HEK293T (cell line): ENCODE measurements around the gene CFAP410.
A peak's percentile ranks its signal among the peaks of the same experiment; 100 is the strongest.

Experiments
- CTCF ChIA-PET: fragments of 350-600 bp; formaldehyde crosslinking; extraction: SDS; loops from one replicate; lab custom pipeline; 2021; ENCODE audit warnings: antibody characterized with exemption, inconsistent platforms; lab: Yijun Ruan, JAX
- POLR2A ChIA-PET: fragments of 350-600 bp; formaldehyde crosslinking; extraction: SDS; loops from one replicate; lab custom pipeline; 2020; ENCODE audit warnings: antibody characterized with exemption, inconsistent platforms; lab: Yijun Ruan, JAX
- DNase-seq: peaks from one replicate; pipeline ENCODE4 v3.0.0; 2012; ENCODE audit warnings: mixed read lengths; ENCODE audit errors: extremely low spot score
- ARNT ChIP-seq: fragments of 450-650 bp; IDR thresholded peaks from 2 replicates; pipeline ENCODE4 v1.6.1; 2017; ENCODE audit warnings: mild to moderate bottlenecking
- BHLHE40 ChIP-seq: fragments of 450-650 bp; IDR thresholded peaks from 2 replicates; pipeline ENCODE4 v1.6.1; 2016; ENCODE audit warnings: mild to moderate bottlenecking, moderate library complexity, borderline replicate concordance
- CTBP1 ChIP-seq: fragments of 450-650 bp; IDR thresholded peaks from 2 replicates; pipeline ENCODE4 v1.6.1; 2016; ENCODE audit warnings: borderline replicate concordance
- ELF4 ChIP-seq: fragments of 450-650 bp; IDR thresholded peaks from 2 replicates; pipeline ENCODE4 v1.6.1; 2017; ENCODE audit warnings: antibody characterized with exemption
- FOXA1 ChIP-seq: fragments of 450-650 bp; IDR thresholded peaks from 2 replicates; pipeline ENCODE4 v1.6.1; 2016; ENCODE audit warnings: mild to moderate bottlenecking
- FOXK2 ChIP-seq: fragments of 450-650 bp; IDR thresholded peaks from 2 replicates; pipeline ENCODE4 v1.6.1; 2016; ENCODE audit warnings: mild to moderate bottlenecking
- FOXM1 ChIP-seq: fragments of 450-650 bp; IDR thresholded peaks from 2 replicates; pipeline ENCODE4 v1.6.1; 2017; ENCODE audit warnings: mild to moderate bottlenecking, borderline replicate concordance
- HDGF ChIP-seq: fragments of 450-650 bp; IDR thresholded peaks from 2 replicates; pipeline ENCODE4 v1.6.1; 2017; ENCODE audit warnings: antibody characterized with exemption, borderline replicate concordance
- L3MBTL2 ChIP-seq: fragments of 450-650 bp; conservative IDR thresholded peaks from 2 replicates; pipeline ENCODE4 v1.6.1; 2016; ENCODE audit warnings: mild to moderate bottlenecking
- LEF1 ChIP-seq: fragments of 450-650 bp; IDR thresholded peaks from 2 replicates; pipeline ENCODE4 v1.6.1; 2017; ENCODE audit warnings: mild to moderate bottlenecking, borderline replicate concordance
- NFRKB ChIP-seq: fragments of 450-650 bp; IDR thresholded peaks from 2 replicates; pipeline ENCODE4 v1.6.1; 2016; ENCODE audit warnings: mild to moderate bottlenecking, moderate library complexity
- SP1 ChIP-seq: fragments of 450-650 bp; IDR thresholded peaks from 2 replicates; pipeline ENCODE4 v1.6.1; 2017
- SUZ12 ChIP-seq: fragments of 450-650 bp; IDR thresholded peaks from 2 replicates; pipeline ENCODE4 v1.6.1; 2016; ENCODE audit warnings: mild to moderate bottlenecking
- TARDBP ChIP-seq: fragments of 450-650 bp; IDR thresholded peaks from 2 replicates; pipeline ENCODE4 v1.6.1; 2016
- ZNF384 ChIP-seq: fragments of 450-650 bp; IDR thresholded peaks from 2 replicates; pipeline ENCODE4 v1.6.1; 2016
- TF ChIP-seq, protein P1 (sequence below): fragments of 450-650 bp; IDR thresholded peaks from 2 replicates; pipeline ENCODE4 v1.6.1; 2016

Gene CFAP410

DNA sequence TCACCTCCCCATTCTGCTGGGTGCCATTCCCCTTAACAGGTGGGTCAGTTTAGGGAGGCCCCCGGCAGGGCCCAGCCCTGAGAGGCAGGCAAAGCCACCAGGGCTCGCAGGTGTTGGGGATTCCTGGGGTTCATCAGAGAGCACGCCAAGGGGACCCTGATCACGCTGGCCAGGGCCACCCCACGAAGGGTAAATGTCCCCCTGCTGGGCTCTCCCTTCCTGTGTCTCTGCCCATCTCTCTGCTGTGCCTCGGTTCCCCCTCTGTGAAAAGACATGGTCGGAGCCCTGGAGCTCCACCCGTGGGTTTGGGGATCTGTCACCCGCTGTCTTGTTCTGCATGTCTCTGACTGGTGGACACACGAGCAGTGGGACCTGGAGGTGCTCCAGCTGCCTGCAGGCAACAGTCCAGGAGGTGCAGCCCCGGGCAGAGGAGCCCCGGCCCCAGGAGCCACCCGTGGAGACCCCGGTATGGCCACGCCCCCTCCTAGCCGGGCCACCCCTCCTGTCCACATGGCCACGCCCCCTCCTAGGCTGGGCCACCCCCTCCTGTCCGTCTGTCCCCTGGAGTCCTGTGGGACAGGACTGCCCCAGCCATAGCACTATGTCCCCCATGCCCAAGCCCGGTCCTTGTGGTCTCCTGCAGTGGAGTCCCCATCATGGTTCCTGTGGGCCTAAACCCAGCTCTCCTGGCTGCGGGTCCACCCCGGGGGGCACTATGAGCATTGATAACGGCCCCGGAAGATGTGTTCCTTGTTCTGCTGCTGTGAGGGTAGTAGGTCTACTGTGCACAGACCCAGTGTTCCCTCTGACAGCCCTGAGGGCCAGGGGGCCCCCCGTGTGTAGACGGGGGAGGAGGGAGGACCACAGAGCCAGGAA is 47.0 kb downstream of the CFAP410 start:
- ChIA-PET POLR2A (no interaction called here), CTCF (no interaction called here)
- peak; percentile 59 for DNase-seq
- no peak for TF ChIP-seq L3MBTL2
- no peak for TF ChIP-seq SUZ12
- no peak for TF ChIP-seq ELF4
- TF ChIP-seq CTBP1, result no peak
- no peak for TF ChIP-seq FOXM1
- TF ChIP-seq SP1, result no peak
- TF ChIP-seq HDGF, result no peak
- no peak for TF ChIP-seq ARNT
- TF ChIP-seq, protein P1, sequence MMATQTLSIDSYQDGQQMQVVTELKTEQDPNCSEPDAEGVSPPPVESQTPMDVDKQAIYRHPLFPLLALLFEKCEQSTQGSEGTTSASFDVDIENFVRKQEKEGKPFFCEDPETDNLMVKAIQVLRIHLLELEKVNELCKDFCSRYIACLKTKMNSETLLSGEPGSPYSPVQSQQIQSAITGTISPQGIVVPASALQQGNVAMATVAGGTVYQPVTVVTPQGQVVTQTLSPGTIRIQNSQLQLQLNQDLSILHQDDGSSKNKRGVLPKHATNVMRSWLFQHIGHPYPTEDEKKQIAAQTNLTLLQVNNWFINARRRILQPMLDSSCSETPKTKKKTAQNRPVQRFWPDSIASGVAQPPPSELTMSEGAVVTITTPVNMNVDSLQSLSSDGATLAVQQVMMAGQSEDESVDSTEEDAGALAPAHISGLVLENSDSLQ, result no peak
- no peak for TF ChIP-seq FOXK2

DNA sequence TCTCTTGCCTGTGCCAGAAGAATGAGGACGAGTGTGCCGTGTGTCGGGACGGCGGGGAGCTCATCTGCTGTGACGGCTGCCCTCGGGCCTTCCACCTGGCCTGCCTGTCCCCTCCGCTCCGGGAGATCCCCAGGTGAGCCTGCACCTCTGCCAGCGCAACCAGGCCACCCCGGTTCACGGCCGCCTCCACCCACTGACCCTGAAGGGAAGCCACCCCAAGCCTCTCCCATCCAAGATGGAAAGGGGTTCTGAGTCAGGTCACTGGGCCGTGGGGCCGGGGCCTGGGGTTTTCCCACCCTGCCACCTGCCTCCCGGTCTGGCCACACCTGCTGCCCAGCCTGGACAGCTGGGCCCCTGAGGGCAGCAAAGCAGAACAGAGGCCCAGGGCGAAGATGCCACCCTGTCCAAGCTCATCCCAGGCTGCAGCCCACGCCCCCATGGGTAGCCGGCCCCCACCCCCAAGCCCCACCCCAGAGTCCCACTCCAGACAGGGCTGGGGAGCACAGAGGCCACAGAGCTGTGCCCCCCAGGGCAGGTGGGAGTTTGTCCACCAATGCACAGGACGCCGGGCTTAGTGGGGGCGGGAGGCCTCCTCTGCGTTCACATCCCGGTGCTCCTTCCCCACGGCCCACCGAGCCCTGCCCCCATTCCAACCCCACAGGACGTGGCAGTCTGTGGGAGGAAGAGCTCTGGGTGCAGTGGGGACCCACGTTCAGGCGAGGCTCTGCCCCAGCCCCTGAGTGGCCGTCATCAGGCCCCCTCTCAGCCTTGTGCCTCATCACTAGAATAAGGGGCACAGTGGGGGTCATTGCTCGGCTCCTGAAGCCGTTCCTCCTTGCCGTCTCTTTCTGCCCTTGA is 47.9 kb downstream of the CFAP410 start:
- ChIA-PET POLR2A (no interaction called here), CTCF (no interaction called here)
- TF ChIP-seq CTBP1, result no peak
- no peak for TF ChIP-seq SUZ12
- no peak for TF ChIP-seq ARNT
- TF ChIP-seq, protein P1, result no peak
- no peak for TF ChIP-seq FOXM1
- TF ChIP-seq NFRKB, result no peak
- TF ChIP-seq L3MBTL2, result no peak
- no peak for TF ChIP-seq BHLHE40
- no peak for TF ChIP-seq FOXA1
- TF ChIP-seq SP1, result no peak
- TF ChIP-seq HDGF, result no peak
- no peak for TF ChIP-seq FOXK2
- no peak for TF ChIP-seq ELF4
- no peak for TF ChIP-seq TARDBP
- TF ChIP-seq ZNF384, result no peak
- no peak for TF ChIP-seq LEF1
- DNase-seq, result no peak

DNA sequence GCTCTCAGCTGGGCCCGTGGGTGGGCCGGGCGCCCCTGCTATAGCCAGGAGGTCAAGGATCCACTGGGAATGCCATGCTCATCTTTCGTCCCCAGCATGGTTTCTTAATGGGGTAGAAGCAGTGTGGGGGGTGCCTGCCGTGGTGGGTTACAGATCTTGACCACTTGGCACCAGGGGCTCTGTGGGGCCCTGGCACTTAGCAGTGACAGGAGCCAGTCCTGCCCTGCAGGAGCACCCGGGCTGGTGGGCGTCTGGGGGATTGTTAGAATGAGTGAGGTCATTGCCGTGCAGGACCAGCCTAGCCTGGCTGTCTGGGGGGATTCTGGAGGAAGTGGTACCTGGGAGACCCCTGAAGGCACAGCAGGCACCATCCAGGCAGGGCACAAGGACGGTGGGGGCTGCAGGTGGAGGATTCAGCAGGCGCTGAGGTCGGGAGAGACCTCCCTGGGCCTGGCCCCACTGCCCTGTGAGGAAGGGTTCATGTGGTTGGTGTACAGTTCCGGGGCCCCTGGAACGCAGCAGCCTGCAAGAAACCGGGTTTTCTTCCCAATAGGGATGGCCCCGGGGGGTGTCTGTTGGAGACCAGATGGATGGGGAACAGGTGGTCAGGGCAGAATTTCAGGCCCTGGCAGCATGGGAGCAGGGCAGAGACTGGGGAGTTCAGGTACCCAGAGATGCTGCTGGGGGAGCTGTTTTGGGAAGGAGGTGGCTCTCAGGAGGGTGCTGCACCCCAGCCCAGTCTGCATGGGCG is 48.7 kb downstream of the CFAP410 start:
- ChIA-PET POLR2A (no interaction called here), CTCF (no interaction called here)
- DNase-seq, result no peak
- no peak for TF ChIP-seq ARNT
- TF ChIP-seq, protein P1, result no peak
- TF ChIP-seq HDGF, result no peak
- TF ChIP-seq NFRKB, result no peak
- no peak for TF ChIP-seq BHLHE40
- no peak for TF ChIP-seq TARDBP
- no peak for TF ChIP-seq ELF4
- no peak for TF ChIP-seq SUZ12
- no peak for TF ChIP-seq FOXM1
- TF ChIP-seq CTBP1, result no peak
- no peak for TF ChIP-seq FOXA1
- TF ChIP-seq SP1, result no peak
- TF ChIP-seq LEF1, result no peak
- no peak for TF ChIP-seq FOXK2

DNA sequence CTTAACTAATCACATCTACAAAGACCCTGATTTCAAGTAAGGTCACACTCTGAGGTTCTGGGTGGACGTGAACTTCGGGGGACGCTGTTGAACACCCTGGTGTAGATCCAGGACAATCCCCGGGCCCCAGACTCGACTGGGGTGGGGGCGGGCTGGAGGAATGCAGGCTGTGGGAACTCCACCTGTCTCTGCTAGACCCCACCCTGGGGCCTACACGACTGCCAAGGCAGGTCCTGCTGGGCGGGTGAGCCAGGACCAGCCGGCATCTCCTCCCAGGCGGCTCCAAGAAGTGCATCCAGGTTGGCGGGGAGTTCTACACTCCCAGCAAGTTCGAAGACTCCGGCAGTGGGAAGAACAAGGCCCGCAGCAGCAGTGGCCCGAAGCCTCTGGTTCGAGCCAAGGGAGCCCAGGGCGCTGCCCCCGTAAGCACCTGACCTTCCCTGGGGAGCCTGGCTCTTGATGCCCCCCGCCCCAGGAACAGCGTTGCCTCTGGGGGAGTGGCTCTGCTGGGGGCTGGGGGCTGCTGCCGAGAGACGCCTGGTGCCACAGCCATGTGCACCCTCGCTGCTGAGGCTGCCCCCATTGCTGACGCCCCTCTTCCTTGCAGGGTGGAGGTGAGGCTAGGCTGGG is 49.7 kb downstream of the CFAP410 start:
- ChIA-PET POLR2A (no interaction called here), CTCF (no interaction called here)
- TF ChIP-seq SUZ12 (no peak), HDGF (no peak), TARDBP (no peak), SP1 (no peak), FOXK2 (no peak), L3MBTL2 (no peak), FOXM1 (no peak), ZNF384 (no peak), BHLHE40 (no peak), FOXA1 (no peak), ARNT (no peak), LEF1 (no peak), NFRKB (no peak), CTBP1 (no peak), ELF4 (no peak)
- TF ChIP-seq, protein P1, result no peak
- DNase-seq, result no peak
